Panc1 (cell line): ENCODE measurements around the gene FAM221B. TPM values are rescaled to one million over a fixed set of nuclear protein-coding genes. Genes with fewer than 3 reads are reported as not detected.

Experiments used
- ATAC-seq: fragments of 200-7000 bp; cut with Tn5 transposase; 2 replicates; pipeline ENCODE4 v1.9.1; 2020; ENCODE audit warnings: mild to moderate bottlenecking, moderate library complexity
- BruUV-seq: library from RNA; stranded (reverse); fragments of 400-500 nt; replicated peaks from 2 replicates; lab custom pipeline; 2021; lab: Mats Ljungman, UMichigan
- CTCF ChIA-PET: fragments of 300-600 bp; sonication (Branson Sonifier 250); formaldehyde crosslinking; loops from one replicate; lab custom pipeline; 2022; ENCODE audit warnings: antibody characterized with exemption; lab: Charles Lee
- POLR2A ChIA-PET: fragments of 300-600 bp; sonication (Branson Sonifier 250); formaldehyde crosslinking; loops from one replicate; lab custom pipeline; 2022; ENCODE audit warnings: antibody characterized with exemption; lab: Charles Lee
- DNase-seq: peaks from one replicate; pipeline ENCODE4 v3.0.0-alpha.2; 2010; ENCODE audit warnings: low read depth, low spot score
- H3K27ac ChIP-seq: 2 replicates; pipeline ENCODE4 v1.5.1; 2011; ENCODE audit warnings: mild to moderate bottlenecking, low read length, inconsistent platforms
- H3K27me3 ChIP-seq: fragments of 200-500 bp; sonication (Bioruptor generic); 2 replicates; pipeline ENCODE4 v1.6.0; 2014; ENCODE audit warnings: low read length, inconsistent platforms; ENCODE audit not compliant: control insufficient read depth, insufficient read depth
- H3K36me3 ChIP-seq: fragments of 200-500 bp; sonication (Bioruptor generic); 2 replicates; pipeline ENCODE4 v1.5.1; 2014; ENCODE audit warnings: inconsistent platforms, mild to moderate bottlenecking, low read length, moderate library complexity; ENCODE audit not compliant: control insufficient read depth, insufficient read depth
- H3K4me1 ChIP-seq: 2 replicates; pipeline ENCODE4 v1.5.1; 2011; ENCODE audit warnings: inconsistent platforms, mild to moderate bottlenecking, low read length, moderate library complexity; ENCODE audit not compliant: control insufficient read depth, insufficient read depth
- H3K4me3 ChIP-seq, 2 experiments: 2 replicates each; pipeline ENCODE4 v1.5.1; 2011 to 2012; ENCODE audit warnings: low read depth in 2 of 2, low read length in 2 of 2, mild to moderate bottlenecking in 2 of 2, inconsistent platforms in 1 of 2, moderate library complexity in 1 of 2
- H3K9me3 ChIP-seq: fragments of 200-500 bp; sonication (Bioruptor generic); 2 replicates; pipeline ENCODE4 v1.5.1; 2014; ENCODE audit warnings: low read depth, mild to moderate bottlenecking, inconsistent platforms, low read length, moderate library complexity; ENCODE audit not compliant: control insufficient read depth, insufficient read depth
- POLR2AphosphoS5 ChIP-seq: IDR thresholded peaks from 2 replicates; pipeline ENCODE4 v1.6.1; 2012; ENCODE audit warnings: mild to moderate bottlenecking, low read depth, low read length, moderate library complexity
- SIN3A ChIP-seq: IDR thresholded peaks from 2 replicates; pipeline ENCODE4 v1.6.1; 2012; ENCODE audit warnings: low read depth, mild to moderate bottlenecking, low read length, moderate library complexity, borderline replicate concordance; ENCODE audit not compliant: insufficient read depth
- TCF7L2 ChIP-seq: IDR thresholded peaks from 2 replicates; pipeline ENCODE4 v1.6.1; 2011; ENCODE audit warnings: mild to moderate bottlenecking, low read depth, low read length, inconsistent platforms
- in situ Hi-C: cut with HindIII; loops from 2 replicates; pipeline ENCODE4 v1.10.0; 2016; ENCODE audit warnings: low sequenced_read_pairs, low pct_unique_long_range_greater_than_20kb
- intact Hi-C: fragments of 100-400 bp; cut with micrococcal nuclease; formaldehyde crosslinking; loops from one replicate; pipeline ENCODE4 v1.10.0; 2022; ENCODE audit not compliant: unreplicated experiment
- total RNA-seq: library from RNA; stranded (reverse); gene quantifications from one replicate; pipeline ENCODE4 v1.2.1, GENCODE V29; 2021; ENCODE audit not compliant: unreplicated experiment
- TF ChIP-seq, protein P1 (sequence below): fragments of 450-650 bp; IDR thresholded peaks from 2 replicates; pipeline ENCODE4 v1.5.1; 2017; ENCODE audit warnings: mild to moderate bottlenecking
- TF ChIP-seq, protein P2 (sequence below), 2 experiments: IDR thresholded peaks; 2 replicates each; pipeline ENCODE4 v1.6.1; 2011 to 2012; ENCODE audit warnings: low read depth in 2 of 2, control low read depth in 1 of 2, low read length in 1 of 2, mild to moderate bottlenecking in 1 of 2, moderate library complexity in 1 of 2; ENCODE audit not compliant: insufficient read depth in 1 of 2

The FAM221B gene
- total RNA-seq, 1 experiment from 2014 or later = not detected

DNA sequence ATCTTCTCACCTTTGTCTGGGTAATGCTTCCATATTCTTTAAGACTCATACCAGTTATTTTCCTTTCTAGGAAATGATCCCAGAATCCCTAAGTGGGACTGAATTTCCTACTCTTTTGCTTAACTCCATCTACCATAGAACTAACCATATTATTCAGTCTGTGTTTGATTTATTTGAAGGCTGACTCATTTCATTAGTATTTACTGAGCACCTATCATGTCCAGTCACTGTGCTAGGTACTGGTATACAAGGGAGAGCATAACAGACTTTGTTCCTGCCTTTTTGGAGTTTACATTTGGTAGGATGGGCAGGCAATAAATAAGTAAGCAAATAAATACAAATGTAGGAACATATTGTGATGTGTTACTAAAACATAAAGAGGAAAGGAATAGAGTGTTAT lies 32.8 kb downstream of the FAM221B start:
- Histone ChIP-seq H3K36me3 (no peaks in the 10 kb centered on the region; the same call in 1 of the 2 replicates), H3K27ac (no peak overlapping the region), H3K4me3 (no peak overlapping the region), H3K4me1 (0 out of 2 replicates have a peak, but pooled peaks cover 3% of the 10 kb centered on the region), H3K27me3 (no peaks in the 10 kb centered on the region), H3K9me3 (no peaks in the 10 kb centered on the region)
- in situ Hi-C loops (no loop called here), intact Hi-C loops (no loop called here)
- no peak for DNase-seq
- POLR2A ChIA-PET = interaction anchor here (0.6 kb wide), 1 partner anchor 824 kb away, joined by 7 read pairs; no protein-coding TSS in a partner anchor
- BruUV-seq = no TSS peak
- CTCF ChIA-PET = no interaction called here
- TF ChIP-seq, protein P1, sequence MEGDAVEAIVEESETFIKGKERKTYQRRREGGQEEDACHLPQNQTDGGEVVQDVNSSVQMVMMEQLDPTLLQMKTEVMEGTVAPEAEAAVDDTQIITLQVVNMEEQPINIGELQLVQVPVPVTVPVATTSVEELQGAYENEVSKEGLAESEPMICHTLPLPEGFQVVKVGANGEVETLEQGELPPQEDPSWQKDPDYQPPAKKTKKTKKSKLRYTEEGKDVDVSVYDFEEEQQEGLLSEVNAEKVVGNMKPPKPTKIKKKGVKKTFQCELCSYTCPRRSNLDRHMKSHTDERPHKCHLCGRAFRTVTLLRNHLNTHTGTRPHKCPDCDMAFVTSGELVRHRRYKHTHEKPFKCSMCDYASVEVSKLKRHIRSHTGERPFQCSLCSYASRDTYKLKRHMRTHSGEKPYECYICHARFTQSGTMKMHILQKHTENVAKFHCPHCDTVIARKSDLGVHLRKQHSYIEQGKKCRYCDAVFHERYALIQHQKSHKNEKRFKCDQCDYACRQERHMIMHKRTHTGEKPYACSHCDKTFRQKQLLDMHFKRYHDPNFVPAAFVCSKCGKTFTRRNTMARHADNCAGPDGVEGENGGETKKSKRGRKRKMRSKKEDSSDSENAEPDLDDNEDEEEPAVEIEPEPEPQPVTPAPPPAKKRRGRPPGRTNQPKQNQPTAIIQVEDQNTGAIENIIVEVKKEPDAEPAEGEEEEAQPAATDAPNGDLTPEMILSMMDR = no peak
- TF ChIP-seq POLR2AphosphoS5 = no peak
- no peak for TF ChIP-seq TCF7L2
- 0 out of 2 replicates have a peak, but pooled peaks have one; percentile 36 for ATAC-seq

DNA sequence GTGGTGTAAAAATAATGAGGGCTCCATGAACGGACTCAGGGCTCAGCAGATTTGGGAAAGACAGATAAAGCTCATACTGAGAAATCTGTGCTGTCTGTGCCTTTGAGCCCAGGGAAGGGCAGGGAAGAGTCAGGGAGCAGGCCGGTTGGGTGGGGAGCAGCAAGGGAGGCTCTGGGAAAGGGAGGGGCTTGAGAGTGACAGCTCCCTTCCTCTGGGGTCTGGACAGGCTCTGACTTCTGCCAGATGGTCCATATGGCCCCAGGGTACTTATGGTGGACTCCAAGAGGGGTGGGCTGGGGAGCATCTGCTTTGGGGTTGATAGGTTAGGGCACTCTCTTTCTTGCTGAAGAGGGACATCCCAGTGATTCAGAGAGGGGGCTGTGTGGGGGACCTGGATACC lies 35.1 kb downstream of the FAM221B start:
- TF ChIP-seq POLR2AphosphoS5 (no peak), SIN3A (no peak), TCF7L2 (no peak)
- TF ChIP-seq, protein P2, sequence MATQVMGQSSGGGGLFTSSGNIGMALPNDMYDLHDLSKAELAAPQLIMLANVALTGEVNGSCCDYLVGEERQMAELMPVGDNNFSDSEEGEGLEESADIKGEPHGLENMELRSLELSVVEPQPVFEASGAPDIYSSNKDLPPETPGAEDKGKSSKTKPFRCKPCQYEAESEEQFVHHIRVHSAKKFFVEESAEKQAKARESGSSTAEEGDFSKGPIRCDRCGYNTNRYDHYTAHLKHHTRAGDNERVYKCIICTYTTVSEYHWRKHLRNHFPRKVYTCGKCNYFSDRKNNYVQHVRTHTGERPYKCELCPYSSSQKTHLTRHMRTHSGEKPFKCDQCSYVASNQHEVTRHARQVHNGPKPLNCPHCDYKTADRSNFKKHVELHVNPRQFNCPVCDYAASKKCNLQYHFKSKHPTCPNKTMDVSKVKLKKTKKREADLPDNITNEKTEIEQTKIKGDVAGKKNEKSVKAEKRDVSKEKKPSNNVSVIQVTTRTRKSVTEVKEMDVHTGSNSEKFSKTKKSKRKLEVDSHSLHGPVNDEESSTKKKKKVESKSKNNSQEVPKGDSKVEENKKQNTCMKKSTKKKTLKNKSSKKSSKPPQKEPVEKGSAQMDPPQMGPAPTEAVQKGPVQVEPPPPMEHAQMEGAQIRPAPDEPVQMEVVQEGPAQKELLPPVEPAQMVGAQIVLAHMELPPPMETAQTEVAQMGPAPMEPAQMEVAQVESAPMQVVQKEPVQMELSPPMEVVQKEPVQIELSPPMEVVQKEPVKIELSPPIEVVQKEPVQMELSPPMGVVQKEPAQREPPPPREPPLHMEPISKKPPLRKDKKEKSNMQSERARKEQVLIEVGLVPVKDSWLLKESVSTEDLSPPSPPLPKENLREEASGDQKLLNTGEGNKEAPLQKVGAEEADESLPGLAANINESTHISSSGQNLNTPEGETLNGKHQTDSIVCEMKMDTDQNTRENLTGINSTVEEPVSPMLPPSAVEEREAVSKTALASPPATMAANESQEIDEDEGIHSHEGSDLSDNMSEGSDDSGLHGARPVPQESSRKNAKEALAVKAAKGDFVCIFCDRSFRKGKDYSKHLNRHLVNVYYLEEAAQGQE (IDR thresholded peaks at IDR 0.05; ENCODE audit: insufficient read depth in 1 of 2, low read depth in 2 of 2, low read length in 1 of 2) = no peak
- TF ChIP-seq, protein P1 = no peak
- ATAC-seq = no peak
- Histone ChIP-seq H3K27me3 (no peaks in the 10 kb centered on the region), H3K4me1 (0 out of 2 replicates have a peak, but pooled peaks cover 3% of the 10 kb centered on the region), H3K9me3 (no peaks in the 10 kb centered on the region), H3K36me3 (no peaks in the 10 kb centered on the region), H3K4me3 (no peak overlapping the region), H3K27ac (no peak overlapping the region)
- DNase-seq = no peak
- ChIA-PET CTCF (interaction anchor here (0.8 to 1.0 kb wide), 2 partner anchors 32 to 89 kb away, joined by 3 to 4 read pairs; no protein-coding TSS in a partner anchor), POLR2A (no interaction called here)
- BruUV-seq = no TSS peak
- intact Hi-C loops = no loop called here
- in situ Hi-C loops = no loop called here
